HG03460 (cell line): ENCODE data around the gene ABHD10.
"Not testable (repeated sequence)": the region's sequence is repeated elsewhere in the genome, so short reads cannot be mapped to it uniquely, and the experiment has no call there.

Source experiments
- ATAC-seq: cut with Tn5 transposase; IDR thresholded peaks from one replicate; pipeline ENCODE4 v1.9.1; 2021; ENCODE audit not compliant: unreplicated experiment

The ABHD10 gene

GRCh38 chr3:112020674-112021085 lies 41.9 kb downstream of the ABHD10 start:
- no peak for ATAC-seq

DNA sequence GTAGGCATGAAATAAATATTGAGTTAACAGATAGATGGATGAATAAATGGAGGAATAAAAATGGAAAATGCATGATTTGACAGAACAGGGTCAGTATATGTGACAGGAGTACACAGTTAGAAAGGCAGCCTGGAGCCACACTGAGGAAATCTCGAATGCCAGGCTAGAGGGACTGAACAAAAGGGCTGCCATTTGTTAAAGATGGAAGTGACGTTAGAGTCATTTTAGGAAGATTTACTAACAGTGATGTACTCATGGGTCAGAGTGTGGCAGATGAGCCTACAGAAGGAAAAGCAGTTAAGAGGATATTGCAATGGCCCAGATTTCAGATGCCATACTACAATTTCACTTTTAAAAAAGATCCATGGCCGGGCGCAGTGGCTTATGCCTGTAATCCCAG lies 48.3 kb downstream of the ABHD10 start:
- ATAC-seq, result no peak

- no peak for ATAC-seq
These were observed 49.0 kb downstream of the ABHD10 start for GRCh38 chr3:112027826-112028225.

- no peak for ATAC-seq
These were observed 52.1 kb downstream of the ABHD10 start for GRCh38 chr3:112030901-112031300.

DNA sequence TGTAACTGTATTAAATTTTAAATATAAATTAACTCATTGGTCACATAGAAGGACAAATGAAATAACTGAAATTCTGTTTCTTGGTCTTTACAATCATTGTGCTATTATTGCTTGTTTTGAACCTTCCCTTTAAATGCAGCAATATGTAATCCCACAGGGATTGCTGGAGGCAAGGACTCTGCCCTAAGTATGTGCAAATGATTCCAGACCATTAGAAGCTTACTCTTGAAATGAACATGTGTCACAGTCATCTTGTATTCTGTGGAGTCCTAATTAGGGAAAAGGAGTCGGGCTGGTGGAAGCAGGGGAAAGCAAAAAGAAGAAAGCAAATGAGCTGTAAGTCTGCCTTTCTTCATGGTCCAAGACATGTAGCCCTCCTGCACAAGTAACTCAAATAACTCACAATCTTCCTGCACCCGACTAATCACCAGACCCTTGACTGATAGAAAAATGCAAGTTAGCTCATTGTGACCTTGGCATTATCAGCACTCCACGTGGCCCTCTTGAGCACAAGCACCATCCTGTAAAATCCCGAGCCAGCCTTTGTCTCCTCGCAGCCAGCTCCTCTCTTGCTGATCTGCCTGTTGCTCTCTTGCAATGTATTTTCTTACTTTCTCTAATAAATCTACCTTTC lies 53.4 kb downstream of the ABHD10 start:
- ATAC-seq, result no peak

- ATAC-seq, result no peak
These were observed 55.6 kb downstream of the ABHD10 start, which contains the start of gene TMPRSS7 for GRCh38 chr3:112034436-112034835. Gene TMPRSS7 (plus strand): TSS chr3:112034736. CDS start chr3:112034846, 110 bp downstream.

DNA sequence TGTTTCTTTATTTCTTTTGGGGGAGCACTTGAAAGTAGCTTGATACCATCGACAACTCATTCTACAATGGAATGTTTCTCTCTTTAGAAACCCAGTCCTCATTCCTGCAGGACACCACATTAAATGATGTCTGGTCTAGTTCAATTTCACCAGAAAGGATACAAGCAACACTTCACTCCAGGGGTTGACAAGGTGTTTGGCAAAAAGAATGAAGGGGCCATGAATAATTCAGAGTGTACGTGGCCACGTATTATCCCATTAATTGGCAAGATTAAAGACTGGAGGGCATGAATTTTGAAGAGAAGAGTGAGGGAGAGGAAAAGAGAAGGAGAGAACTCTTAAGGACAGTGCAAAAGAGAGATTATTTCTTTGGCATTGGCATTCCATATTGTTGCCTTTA lies 56.4 kb downstream of the ABHD10 start:
- no peak for ATAC-seq

DNA sequence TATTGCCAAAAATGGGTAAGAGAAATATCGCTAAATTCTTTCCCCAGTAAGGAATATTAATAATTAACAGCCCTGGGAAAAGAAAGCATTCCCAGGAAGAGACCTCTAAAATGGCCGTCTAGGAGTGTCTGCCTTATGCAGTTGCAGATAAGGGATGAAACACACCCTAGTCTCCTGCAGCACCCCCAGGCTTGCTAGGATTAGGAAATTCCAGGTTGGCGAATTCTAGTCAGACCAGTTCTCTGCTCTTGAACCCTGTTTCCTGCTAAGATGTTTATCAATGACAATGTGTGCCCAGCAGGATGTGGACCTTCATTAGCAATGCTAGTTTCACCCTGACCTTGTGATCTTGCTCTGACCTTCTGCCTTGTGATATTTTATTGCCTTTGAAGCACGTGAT lies 58.4 kb downstream of the ABHD10 start:
- ATAC-seq, result not testable (repeated sequence)

GRCh38 chr3:112038863-112039262 lies 60.0 kb downstream of the ABHD10 start:
- no peak for ATAC-seq

DNA sequence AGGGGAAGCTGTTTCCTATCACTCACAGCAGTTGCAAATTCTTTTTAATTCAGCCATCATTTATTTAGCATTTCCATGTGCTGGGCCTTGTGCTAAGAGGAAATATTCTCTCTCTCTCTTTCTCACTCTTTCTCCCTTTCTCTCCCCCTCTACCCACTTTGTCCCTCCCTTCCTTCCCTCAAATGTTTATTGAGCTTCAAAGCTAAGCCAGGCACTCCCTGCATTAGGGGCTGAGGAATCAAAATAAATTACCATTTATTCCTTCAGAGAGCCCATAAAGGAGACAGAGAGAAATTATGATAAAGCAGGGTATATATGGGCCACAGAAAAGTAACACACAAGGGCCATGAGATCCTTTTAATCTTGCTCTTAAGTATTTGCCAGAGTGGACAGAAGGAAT lies 62.5 kb downstream of the ABHD10 start:
- no peak for ATAC-seq

- ATAC-seq, result no peak
These were observed 64.0 kb downstream of the ABHD10 start for GRCh38 chr3:112042842-112043280.
